ENCODE data around the gene CMC2. TPM values are rescaled to one million over a fixed set of nuclear protein-coding genes. Genes with fewer than 3 reads are reported as not detected.

The CMC2 gene
- total RNA-seq, 1 experiment from 2014 or later = 57.7 TPM

GRCh38 chr16:80932708-80933095, 74.0 kb downstream of the CMC2 start:
- DNase-seq (ENCODE audit: low spot score) = no peak

- DNase-seq (ENCODE audit: low spot score) = peak; percentile 17
Observed at GRCh38 chr16:80931801-80932707, 74.6 kb downstream of the CMC2 start.

- peak; percentile 70 for DNase-seq (ENCODE audit: low spot score)
Observed at GRCh38 chr16:80924372-80924978, 82.2 kb downstream of the CMC2 start.

GRCh38 chr16:80923356-80923755, 83.3 kb downstream of the CMC2 start:
- DNase-seq (ENCODE audit: low spot score) = no peak

Other genes starting within 250 kb of the CMC2 start
- 0.68 and 1.1 TPM in 2 replicates for gene CDYL2, start 202.3 kb downstream of the CMC2 start, total RNA-seq (2014; rRNA removed; shearing (Covaris generic))
- 45.9 and 64.4 TPM in 2 replicates for gene CENPN, start 329 bp upstream of the CMC2 start, total RNA-seq (2014; rRNA removed; shearing (Covaris generic))
- gene ATMIN, start 29.0 kb upstream of the CMC2 start, total RNA-seq (2014; rRNA removed; shearing (Covaris generic)) = 16.8 and 19.3 TPM in 2 replicates
- 2.4 TPM in 1 of 2 replicates, not detected in the other for gene C16orf46, start 70.4 kb upstream of the CMC2 start, total RNA-seq (2014; rRNA removed; shearing (Covaris generic))
- 30.8 and 35.2 TPM in 2 replicates for gene GCSH, start 89.5 kb upstream of the CMC2 start, total RNA-seq (2014; rRNA removed; shearing (Covaris generic))
- 0.60 and 0.79 TPM in 2 replicates for gene BCO1, start 231.8 kb upstream of the CMC2 start, total RNA-seq (2014; rRNA removed; shearing (Covaris generic))

Data from HT-29 (cell line).